Measurements from ENCODE around the gene JPT2. TPM values are rescaled to one million over a fixed set of nuclear protein-coding genes. Genes with fewer than 3 reads are reported as not detected.

The JPT2 gene
- total RNA-seq, 2 donors from 2014 or later: 56.6 to 75.3 TPM

DNA sequence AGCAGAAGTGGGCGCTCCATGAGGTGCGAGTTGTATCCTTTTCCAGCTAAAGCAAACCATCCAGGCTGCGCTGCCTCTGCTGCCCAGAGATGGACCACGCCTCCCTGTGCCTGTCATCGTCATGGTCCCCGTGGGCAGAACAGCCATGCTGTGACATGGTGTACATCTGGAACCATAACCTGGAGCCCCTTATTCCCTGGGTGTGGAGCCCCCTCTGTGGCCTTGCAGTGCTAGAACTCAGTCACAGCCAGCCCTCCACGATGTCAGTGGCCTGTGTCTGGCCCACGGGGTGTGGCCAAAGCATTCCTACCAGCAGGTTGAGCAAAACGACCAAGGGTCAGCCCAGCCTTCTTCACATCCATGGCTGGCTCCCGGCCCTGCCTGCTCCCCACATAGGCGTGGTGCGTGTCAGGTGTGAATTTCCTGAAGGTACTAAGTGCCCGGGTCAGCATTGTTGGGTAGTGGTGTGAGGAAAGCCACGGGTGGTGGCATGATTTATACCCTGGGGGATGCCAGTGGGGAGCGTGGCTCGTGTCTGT, 22.7 kb upstream of the JPT2 start:
- 85% methylated on average over 15 of the region's 16 CpGs for WGBS
- peak overlapping the region; percentile 41 to 49 for H3K27ac ChIP-seq
- DNase-seq (ENCODE audit: low spot score): no peak
- intact Hi-C loops (cut with DNase I): no loop called here
- peaks cover 13 to 30% of the 10 kb centered on the region in 2 donors for H3K36me3 ChIP-seq
- no peaks in the 10 kb centered on the region for H3K27me3 ChIP-seq (replicated peaks; ENCODE audit: insufficient read depth)
- no peak overlapping the region for H3K4me3 ChIP-seq
- no peaks in the 10 kb centered on the region for H3K9me3 ChIP-seq
- H3K4me1 ChIP-seq (replicated peaks): no peaks in the 10 kb centered on the region
- TF ChIP-seq CTCF (IDR thresholded peaks at IDR 0.05): no peak
- TF ChIP-seq POLR2AphosphoS5 (IDR thresholded peaks at IDR 0.05): no peak
- no peak for TF ChIP-seq POLR2A (IDR thresholded peaks at IDR 0.05)

GRCh38 chr16:1655909-1656807, 21.9 kb upstream of the JPT2 start:
- WGBS: 93% methylated on average over 39 of the region's 52 CpGs
- Histone ChIP-seq H3K27me3 (replicated peaks; ENCODE audit: insufficient read depth) (no peaks in the 10 kb centered on the region), H3K9me3 (no peaks in the 10 kb centered on the region), H3K36me3 (peaks cover 17 to 30% of the 10 kb centered on the region in 2 donors), H3K27ac (peak overlapping the region in 1 of 2 donors; percentile 41), H3K4me1 (replicated peaks) (no peaks in the 10 kb centered on the region), H3K4me3 (no peak overlapping the region)
- no peak for DNase-seq (ENCODE audit: low spot score)
- intact Hi-C loops (cut with DNase I): no loop called here
- TF ChIP-seq CTCF (IDR thresholded peaks at IDR 0.05) (no peak), POLR2AphosphoS5 (IDR thresholded peaks at IDR 0.05) (no peak), POLR2A (IDR thresholded peaks at IDR 0.05) (no peak)

GRCh38 chr16:1656808-1657617, 21.1 kb upstream of the JPT2 start:
- DNase-seq (ENCODE audit: low spot score): no peak
- Histone ChIP-seq H3K36me3 (peaks cover 19 to 30% of the 10 kb centered on the region in 2 donors), H3K9me3 (no peaks in the 10 kb centered on the region), H3K27ac (peak overlapping the region in 1 of 2 donors; percentile 19), H3K4me1 (replicated peaks) (no peaks in the 10 kb centered on the region), H3K4me3 (no peak overlapping the region), H3K27me3 (replicated peaks; ENCODE audit: insufficient read depth) (no peaks in the 10 kb centered on the region)
- intact Hi-C loops (cut with DNase I): no loop called here
- 73% methylated on average over 17 of the region's 24 CpGs for WGBS
- TF ChIP-seq POLR2AphosphoS5 (IDR thresholded peaks at IDR 0.05): no peak
- TF ChIP-seq CTCF (IDR thresholded peaks at IDR 0.05): no peak
- no peak for TF ChIP-seq POLR2A (IDR thresholded peaks at IDR 0.05)

DNA sequence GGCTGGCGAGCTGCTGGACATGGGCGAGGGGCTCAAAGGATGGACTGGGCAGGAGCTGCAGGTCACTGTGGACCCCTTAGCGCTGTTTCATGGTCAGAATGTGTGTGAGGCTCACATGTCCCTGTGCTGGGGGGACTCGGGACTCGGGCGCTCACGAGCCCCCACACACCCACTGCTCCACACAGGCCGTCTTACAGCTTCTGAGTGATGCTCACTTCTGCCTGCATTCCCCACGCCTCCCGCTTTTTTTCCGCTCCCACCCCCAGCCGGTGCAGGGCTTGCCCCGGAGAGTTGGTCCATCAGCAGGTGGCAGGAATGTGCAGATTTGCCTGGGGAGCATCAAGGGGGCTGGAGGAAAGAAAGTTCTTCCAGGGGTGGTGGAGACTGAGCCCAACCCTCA, 20.2 kb upstream of the JPT2 start:
- H3K4me1 ChIP-seq (replicated peaks): no peaks in the 10 kb centered on the region
- no peaks in the 10 kb centered on the region for H3K27me3 ChIP-seq (replicated peaks; ENCODE audit: insufficient read depth)
- no peak overlapping the region for H3K27ac ChIP-seq
- TF ChIP-seq POLR2AphosphoS5 (IDR thresholded peaks at IDR 0.05) (no peak), CTCF (IDR thresholded peaks at IDR 0.05) (no peak), POLR2A (IDR thresholded peaks at IDR 0.05) (no peak)
- no peaks in the 10 kb centered on the region for H3K9me3 ChIP-seq
- WGBS: 97% methylated on average over 13 of the region's 13 CpGs
- intact Hi-C loops (cut with DNase I): no loop called here
- peaks cover 27 to 35% of the 10 kb centered on the region in 2 donors for H3K36me3 ChIP-seq
- H3K4me3 ChIP-seq: no peak overlapping the region
- no peak for DNase-seq (ENCODE audit: low spot score)

Data from prostate gland (tissue), 2 donors.